ENCODE measurements around the gene IL4R. TPM values are rescaled to one million over a fixed set of nuclear protein-coding genes. Genes with fewer than 3 reads are reported as not detected.
"Not testable (repeated sequence)": the region's sequence is repeated elsewhere in the genome, so short reads cannot be mapped to it uniquely, and the experiment has no call there.

IL4R gene
- polyA plus RNA-seq, 3 donors: 14.3 to 17.3 (median 14.5) TPM

DNA sequence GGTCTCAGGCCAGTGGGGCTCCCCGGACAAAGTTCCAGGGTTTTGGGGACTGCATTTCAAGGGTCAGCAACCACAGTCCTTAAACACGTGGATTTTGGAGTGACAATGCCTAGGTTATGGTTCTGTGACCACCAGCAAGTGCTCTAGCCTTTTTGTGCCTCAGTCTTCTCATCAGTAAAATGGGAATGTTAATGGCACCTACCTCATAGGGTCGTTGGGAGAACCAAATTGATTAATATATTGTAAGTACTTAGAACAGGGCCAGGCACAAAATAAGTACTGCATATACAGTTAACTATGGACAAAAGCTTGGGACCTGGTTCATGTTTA, 13.8 kb downstream of the IL4R start:
- DNase-seq (ENCODE audit: low read depth in 3 of 3, low spot score in 2 of 3): no peak

DNA sequence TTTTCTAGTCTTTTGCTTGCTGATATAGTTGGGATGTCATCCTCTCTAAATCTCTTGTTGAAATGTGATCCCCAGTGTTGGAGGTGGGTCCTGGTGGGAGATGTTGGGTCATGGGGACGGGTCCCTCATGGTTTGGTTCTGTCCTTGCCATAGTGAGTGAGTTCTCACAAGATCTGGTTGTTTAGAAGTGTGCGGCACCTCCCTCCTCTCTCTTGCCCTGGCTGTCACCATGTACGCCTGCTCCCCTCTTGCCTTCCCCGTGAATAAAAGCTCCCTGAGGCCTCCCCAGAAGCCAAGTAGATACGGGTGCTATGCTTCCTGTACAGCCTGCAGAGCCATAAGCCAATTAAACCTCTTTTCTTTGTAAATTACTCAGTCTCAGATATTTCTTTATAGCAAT, 15.2 kb downstream of the IL4R start:
- DNase-seq (ENCODE audit: low read depth in 3 of 3, low spot score in 2 of 3): no peak

DNA sequence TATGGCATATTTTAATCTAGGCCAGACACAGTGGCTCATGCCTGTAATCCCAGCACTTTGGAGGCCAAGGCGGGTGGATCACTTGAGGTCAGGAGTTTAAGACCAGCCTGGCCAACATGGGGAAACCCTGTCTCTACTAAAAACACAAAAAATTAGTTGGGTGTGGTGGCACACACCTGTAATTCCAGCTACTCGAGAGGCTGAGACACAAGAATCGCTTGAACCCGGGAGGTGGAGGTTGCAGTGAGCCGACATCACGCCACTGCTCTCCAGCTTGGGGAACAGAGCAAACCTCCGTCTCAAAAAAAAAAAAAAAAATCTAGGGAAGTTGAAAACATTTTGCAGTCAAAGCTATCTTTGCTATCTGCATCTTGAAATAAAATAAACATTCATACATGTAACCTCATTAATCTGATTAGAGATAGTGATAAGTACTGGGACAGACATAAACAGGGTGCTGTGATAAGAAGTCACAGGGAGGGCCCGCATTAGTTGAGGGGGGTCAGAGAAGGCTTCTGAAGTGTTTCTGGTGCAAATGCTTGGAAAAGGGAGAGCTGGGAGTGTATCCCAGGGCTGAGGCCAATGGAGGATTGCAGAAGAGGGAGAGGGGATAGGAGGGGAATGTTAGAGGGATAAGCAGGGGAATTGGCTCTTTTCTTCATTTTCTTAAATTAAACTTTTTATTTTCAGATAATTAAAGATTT, 15.8 kb downstream of the IL4R start:
- DNase-seq (ENCODE audit: low read depth in 3 of 3, low spot score in 2 of 3): not testable (repeated sequence)

DNA sequence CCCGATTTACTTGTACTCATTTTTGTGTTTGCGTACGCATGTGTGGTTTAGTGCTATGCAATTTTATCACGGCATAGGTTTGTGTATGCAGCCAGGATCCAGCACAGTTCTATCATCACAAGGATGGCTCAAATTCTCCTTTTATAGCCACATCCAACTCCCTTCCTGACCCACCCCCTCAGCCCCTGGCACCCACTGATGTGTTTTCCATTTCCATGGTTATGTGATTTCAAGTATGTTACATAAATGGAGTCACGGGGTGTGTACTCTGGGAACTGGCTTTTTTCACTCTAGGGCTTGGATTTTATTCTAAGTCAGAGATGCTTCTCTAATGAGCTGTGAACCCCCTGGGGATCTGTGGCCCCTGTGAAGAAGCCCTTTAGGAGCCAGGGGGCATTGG, 16.8 kb downstream of the IL4R start:
- DNase-seq (ENCODE audit: low read depth in 3 of 3, low spot score in 2 of 3): no peak

DNA sequence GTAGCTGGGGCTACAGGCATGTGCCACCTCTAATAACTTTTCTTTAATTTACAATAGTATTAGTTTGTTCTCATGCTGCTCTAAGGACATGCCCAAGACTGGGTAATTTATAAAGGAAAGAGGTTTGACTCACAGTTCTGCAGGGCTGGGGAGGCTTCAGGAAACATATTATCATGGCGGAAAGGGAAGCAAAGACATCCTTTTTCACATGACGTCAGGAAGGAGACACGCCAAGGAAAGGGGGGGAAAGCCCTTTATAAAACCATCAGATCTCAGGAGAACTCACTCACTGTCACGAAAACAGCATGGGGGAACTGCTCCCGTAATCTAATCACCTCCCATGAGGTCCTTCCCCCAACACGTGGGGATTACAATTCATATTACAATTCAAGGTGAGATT, 18.3 kb downstream of the IL4R start:
- DNase-seq (ENCODE audit: low read depth in 3 of 3, low spot score in 2 of 3): no peak

DNA sequence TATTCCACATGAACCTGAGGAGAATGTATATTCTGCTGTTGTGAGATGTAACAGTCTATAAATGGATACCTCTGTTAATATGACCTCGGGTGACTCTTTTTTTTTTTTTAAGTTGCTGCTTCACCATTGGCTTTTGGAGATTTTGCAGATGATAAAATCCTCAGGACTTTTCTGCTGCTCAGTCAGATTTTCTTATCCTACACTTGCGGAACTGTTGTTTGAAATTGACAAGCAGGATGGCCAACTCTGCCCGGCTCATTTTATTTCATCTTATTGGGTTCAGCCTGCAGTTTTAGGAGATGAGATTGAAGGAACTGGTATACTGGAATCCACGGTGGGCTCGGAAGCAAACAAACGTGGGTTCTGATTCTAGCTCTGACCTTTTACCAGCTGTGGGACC, 19.3 kb downstream of the IL4R start:
- no peak for DNase-seq (ENCODE audit: low read depth in 3 of 3, low spot score in 2 of 3)

DNA sequence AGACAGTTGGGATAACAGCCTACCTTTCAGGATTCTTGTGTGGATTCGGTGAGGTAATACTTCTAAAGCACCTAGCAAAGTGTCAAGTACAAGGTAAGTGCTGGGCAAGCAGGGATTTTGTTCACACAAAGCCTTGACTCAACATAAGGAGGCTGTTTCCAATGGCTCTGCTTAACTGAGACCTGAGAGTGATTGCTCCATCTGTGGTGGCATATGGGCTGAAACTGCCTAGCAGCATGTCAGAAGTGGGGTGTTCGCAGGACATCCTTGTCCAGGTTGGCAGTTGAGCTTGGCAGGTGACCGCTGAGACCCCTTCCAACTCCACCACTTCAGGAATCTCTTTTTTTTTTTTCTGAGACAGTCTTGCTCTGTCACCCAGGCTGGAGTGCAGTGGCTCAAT, 19.8 kb downstream of the IL4R start:
- DNase-seq (ENCODE audit: low read depth in 3 of 3, low spot score in 2 of 3): no peak

DNA sequence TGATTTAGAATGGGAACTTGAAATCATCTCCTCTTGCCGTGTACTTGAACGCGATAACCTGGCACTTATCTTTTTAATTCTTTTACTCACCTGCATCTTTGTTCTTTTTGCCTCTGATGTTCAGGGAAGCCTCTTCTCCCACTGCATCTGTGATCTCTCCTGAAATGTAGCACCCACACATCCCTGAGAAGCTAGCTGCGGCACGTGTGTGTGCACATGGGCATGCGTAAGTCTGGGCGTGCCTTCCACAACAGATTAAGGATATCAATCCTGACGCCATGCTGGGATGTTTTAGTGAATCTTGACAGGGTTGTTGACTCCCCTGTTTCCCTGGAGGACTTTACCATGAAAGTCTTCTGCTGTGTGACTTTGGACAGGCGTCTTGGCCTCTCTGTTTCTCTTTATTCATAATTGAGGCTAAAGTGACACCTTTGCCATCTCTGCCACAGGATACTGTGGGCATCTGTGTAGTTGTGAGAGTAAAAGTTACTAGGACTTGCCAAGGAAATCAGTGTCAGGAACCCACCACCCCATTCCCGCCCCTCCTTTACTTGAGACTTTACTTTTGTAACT, 20.5 kb downstream of the IL4R start:
- DNase-seq (ENCODE audit: low read depth in 3 of 3, low spot score in 2 of 3): no peak

DNA sequence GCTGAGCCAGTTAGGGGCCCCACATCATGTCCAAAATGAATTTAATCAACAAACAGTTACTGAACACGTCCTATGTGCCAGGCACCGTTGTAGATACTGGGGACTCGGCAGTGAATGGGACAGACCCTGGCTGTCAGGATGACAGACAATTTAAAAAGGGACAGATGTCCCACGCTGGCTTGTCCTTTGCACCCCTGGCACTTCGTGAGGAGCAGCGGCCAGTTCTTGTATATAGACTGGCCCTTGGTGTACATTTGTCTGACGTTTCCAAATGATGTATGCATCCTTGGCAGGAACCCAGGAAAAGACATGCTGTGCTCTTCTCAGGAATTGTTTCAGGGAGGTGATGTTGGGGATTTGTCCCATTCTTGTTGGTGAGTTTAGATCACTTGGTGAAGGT, 21.1 kb downstream of the IL4R start:
- DNase-seq (ENCODE audit: low read depth in 3 of 3, low spot score in 2 of 3): no peak

DNA sequence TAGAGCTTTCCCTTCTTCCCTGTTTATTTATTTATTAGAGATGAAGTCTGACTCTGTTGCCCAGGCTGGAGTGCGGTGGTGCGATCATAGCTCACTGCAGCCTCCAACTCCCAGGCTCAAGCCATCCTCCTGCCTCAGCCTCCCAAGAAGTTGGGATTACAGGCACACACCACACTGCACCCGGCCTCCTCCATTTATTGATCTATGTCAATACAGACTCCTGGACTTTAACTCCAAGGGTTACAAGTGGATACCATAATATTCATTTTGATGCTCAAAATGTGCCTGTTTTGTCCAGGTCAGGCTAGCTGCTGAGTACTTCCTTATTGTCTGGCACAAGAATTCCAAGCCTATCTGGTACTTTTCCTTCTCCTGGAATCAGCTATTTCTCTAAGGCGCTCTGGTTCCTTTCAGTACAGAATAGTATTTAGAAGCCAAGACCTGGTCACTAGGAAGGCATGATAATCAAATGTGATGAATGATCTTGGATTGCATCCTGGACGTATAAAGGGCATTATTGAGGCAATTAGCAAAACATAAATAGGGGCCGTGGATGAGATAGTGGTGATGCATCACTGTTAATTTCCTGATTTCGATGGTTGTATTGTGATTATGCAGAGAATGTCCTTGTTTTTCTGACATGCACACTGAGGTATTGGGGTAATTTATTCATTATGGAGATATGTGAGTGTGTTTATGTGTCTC, 21.7 kb downstream of the IL4R start:
- no peak for DNase-seq (ENCODE audit: low read depth in 3 of 3, low spot score in 2 of 3)

DNA sequence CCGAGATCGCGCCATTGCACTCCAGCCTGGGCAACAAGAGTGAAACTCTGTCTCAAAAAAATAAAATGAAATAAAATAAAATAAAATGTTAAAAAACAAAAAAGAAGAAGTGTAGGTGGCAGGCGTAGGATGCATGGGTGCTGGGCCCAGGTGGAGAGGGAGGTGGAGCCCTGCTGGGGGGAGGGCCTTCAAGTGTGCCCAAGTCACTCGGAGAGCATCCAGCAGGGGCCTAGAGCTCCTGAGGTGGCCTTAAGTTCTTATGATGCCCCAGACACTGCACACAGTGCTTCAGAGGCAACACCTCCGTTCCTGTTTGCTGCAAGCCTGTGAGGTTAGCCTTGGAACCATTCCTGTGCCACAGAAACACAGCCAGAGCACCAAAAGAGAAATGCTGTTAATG, 23.2 kb downstream of the IL4R start:
- DNase-seq (ENCODE audit: low read depth in 3 of 3, low spot score in 2 of 3): no peak

DNA sequence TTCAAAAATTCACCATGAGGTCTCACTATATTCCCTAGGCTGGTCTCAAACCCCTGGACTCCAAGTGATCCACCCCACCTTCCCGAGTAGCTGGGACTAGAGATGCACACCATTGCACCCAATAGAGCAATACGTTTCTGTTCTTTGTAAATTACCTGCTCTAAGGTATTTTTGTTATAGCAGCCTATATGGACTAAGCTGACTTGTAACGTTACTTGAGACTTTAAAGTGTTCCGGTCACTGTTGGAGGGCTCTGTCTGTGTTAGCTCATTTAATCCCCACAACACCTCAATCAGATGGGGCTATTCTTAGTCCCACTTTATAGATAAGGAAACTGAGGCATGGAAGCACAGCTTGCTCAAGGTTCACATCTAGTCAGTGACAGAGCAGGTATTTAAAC, 25.4 kb downstream of the IL4R start:
- DNase-seq (ENCODE audit: low read depth in 3 of 3, low spot score in 2 of 3): no peak

DNA sequence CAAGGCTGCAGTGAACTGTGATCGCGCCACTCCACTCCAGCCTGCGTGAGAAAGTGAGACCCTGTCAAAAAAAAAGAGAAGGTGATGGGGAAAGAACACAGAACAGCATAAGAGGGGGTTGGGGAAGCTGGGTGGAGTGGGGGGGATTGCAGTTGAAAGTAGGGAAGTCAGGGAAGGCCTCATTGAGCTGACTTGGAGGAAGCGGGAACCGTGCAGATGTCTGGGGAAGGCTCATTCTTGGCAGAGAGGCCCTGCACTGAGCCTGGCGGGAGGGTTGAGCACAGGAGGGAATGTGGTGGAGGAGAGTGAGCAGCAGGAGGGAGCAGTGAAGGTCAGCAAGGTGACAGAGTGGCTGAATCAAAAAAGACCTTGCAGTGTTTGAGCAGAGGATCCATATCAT, 26.9 kb downstream of the IL4R start:
- DNase-seq (ENCODE audit: low read depth in 3 of 3, low spot score in 2 of 3): no peak

DNA sequence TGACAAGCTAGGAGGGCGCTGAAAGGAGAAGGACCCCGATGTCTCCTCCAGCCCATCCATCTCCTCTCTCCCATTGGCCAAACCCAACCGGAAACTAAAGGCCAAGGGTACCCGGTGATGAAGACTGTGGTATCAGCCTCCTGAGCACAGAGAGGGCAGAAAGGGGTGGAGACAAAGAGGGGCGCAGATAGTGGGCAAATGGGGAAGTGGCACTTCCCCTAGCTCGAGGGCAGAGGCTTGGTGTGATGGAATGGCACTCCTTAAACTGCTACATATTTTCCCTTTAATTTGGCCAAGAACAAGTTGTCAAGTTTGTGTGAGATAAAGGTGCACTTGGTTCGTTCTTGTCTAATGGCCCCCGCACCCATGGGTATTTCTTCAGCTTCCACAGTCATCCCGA, 27.8 kb downstream of the IL4R start:
- no peak for DNase-seq (ENCODE audit: low read depth in 3 of 3, low spot score in 2 of 3)

DNA sequence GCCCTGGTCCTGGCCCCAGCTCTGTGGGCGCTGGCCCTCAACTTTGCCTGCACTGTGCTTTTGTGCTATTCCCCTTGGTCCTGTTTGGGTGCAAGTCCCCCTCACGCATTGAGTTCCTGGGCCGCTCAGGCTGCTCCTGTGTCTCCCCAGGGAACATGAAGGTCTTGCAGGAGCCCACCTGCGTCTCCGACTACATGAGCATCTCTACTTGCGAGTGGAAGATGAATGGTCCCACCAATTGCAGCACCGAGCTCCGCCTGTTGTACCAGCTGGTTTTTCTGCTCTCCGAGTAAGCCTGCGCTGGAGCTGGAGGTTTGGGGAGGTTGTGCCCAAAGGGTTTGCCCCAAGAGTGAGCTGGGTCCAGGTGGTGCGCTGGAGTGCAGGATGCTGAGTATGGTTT, 28.2 kb downstream of the IL4R start:
- DNase-seq (ENCODE audit: low read depth in 3 of 3, low spot score in 2 of 3): no peak

DNA sequence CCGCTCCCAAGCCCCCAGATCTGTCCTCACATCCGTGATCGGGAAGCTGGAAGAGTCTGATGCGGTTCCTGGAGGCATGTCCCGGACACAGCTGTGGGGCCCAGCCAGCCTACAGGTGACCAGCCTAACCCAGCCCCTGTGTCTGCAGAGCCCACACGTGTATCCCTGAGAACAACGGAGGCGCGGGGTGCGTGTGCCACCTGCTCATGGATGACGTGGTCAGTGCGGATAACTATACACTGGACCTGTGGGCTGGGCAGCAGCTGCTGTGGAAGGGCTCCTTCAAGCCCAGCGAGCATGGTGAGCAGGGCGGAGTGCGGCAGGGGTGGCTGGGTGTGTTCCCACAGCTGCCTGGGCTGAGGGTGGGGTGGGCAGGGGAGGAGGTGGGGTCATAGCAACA, 30.9 kb downstream of the IL4R start:
- no peak for DNase-seq (ENCODE audit: low read depth in 3 of 3, low spot score in 2 of 3)

DNA sequence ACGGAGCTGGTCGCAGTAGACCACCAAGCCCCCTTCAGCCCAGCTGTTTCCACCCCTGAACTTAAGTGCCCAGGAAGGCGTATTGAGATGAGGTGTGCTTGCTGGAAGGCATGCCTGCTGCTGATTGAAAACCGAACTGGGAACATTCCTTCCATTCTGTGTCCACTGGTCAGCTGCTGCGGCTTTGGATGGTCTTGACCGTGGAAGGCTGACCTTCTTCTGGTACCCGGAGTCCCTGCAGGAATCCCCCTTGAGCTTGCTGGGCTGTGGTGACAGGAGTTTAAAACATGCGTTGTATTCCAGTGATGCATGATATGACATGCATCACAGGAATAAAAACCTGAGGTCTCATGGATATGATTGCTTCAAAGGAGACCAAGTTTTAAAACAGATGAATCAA, 31.4 kb downstream of the IL4R start:
- DNase-seq (ENCODE audit: low read depth in 3 of 3, low spot score in 2 of 3): no peak

DNA sequence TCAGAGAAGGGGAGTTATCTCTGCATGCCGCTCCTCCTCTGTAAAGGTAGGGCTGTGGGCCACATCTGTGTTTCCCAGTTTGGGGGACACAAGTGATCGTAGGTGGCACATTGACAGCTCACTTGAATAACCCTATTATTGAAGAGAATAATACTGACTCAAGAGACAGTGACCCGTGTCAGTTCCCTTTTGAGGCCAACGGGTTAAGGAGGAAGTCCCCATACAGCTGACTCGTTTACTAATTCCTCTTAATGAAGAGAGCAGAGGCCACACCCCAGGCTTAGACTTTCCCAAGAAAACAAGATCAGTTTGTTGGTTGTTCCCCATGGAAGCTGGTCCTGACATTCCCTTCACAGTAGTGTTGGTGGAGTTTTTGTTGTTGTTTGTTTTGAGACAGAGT, 33.0 kb downstream of the IL4R start:
- no peak for DNase-seq (ENCODE audit: low read depth in 3 of 3, low spot score in 2 of 3)

DNA sequence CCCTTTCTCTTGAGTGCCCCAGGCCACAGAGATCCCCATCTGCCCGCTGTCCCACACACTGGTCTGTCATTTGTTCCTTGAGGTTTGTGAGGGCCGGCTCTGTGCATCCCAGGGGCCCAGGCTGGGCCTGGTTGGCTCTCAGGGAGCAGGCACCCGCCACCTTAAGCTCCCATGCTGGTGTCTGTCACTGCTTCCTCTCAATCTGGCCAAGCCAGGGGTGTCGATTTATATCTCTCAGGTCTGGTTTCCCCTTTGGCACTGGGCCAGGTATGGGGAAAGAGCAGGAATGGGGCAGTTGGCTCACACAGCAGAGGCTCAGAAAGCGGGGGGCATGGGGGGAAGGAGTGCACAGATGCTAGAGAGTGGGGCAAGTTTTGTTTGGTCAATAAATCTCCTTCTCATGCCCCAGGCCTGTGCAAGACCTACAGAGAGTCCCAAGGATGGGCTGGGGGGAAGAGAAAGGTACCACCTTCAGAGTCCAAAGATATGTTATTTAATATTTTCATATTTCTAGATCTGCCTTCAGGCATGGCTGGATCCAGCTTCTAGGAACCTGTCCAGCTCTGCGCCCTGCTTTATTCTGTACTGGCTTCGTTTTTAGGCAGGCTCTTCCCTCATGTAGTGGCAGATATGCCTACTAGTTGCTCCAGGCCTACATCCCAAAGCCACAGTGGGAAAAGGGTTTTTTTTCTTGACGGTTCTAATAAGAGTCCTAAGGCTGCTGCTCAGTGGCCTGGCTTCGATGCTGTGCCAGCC, 34.3 kb downstream of the IL4R start:
- DNase-seq (ENCODE audit: low read depth in 3 of 3, low spot score in 2 of 3): no peak

DNA sequence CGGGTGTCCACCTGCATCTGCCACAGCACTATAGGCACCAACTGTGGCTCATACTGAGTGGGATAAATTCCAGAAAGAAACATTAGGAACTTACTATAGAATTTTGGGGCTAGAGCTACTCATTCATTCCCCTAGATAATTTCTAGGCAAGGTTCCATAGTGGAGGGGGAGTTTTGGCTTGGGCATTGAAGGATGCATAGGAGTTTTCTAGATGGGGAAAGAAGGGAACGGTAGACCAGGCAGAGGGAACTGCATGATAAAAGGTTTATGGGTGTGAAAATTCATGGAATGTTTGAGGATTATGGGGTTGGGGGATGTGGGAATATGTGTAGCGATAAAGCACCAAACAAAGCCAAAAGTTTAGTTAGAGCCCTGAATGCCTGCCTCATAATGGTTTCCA, 35.5 kb downstream of the IL4R start:
- DNase-seq (ENCODE audit: low read depth in 3 of 3, low spot score in 2 of 3): no peak

DNA sequence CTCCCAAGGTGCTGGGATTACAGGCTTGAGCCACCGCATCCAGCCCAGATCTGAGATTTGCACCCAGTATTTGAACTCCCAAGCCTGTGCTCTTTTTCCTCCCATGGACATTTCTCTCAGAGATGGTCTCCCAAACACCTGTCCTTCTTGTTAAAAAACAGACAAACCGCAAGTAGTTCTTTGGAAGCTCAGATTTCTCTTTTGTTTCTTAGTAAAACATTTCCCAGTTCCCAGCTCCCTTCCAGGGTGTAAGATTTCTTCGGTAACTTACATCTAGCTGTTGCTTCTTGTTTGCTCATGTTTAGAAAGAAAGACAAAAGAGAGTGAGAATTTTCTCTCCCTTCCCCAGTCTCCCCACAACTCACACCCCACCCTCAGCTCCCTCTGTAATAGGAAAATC, 36.2 kb downstream of the IL4R start:
- no peak for DNase-seq (ENCODE audit: low read depth in 3 of 3, low spot score in 2 of 3)

DNA sequence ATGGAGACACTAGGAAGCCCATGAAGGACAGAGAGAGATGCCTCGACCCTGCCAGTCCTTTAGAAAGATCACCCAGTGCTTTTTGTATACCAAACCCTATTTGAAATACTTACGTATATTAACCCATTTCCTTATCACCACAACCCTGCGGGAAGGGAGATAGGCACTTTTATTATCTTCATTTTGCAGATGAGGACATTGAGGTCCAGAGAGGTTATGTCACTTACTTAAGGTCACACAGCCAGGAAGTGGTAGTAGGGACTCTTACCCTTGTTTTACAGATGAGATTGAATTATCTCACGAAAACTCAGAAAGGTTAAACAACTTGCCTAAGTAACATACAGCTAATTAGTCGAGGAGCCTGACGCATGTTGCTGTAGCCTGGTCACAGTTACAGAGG, 38.2 kb downstream of the IL4R start:
- no peak for DNase-seq (ENCODE audit: low read depth in 3 of 3, low spot score in 2 of 3)
